Stimulated activated CD8-positive, alpha-beta memory T cell treated with anti-CD3 and anti-CD28 coated beads, Interleukin-15, amount 100 ng/mL, for 24 hours (primary cell): Measurements from ENCODE around the gene XCL2.
"Not testable (repeated sequence)": the region's sequence is repeated elsewhere in the genome, so short reads cannot be mapped to it uniquely, and the experiment has no call there.

Experiments used
- DNase-seq: peaks from one replicate; pipeline ENCODE4 v3.0.0-alpha.2; 2020; ENCODE audit warnings: low read depth

XCL2 gene

DNA sequence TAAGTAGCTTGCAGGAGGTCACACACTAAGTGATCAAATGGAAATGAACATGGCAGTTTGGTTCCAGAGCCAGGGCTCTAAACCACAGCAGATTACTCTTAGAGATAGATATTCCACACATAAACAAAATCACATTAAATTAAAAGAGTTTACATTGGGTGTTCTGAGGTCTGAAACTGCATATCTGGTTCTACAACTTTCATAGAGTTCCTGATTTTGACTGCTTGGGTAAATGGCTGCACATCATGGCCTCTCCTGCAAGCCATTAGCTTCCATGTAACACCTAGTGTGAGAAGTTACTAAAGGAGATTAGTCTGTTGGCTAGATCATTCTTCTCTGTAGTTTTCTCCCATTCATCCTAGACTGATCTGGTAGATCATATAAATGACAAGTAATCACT is 12.8 kb upstream of the XCL2 start:
- DNase-seq, result no peak

DNA sequence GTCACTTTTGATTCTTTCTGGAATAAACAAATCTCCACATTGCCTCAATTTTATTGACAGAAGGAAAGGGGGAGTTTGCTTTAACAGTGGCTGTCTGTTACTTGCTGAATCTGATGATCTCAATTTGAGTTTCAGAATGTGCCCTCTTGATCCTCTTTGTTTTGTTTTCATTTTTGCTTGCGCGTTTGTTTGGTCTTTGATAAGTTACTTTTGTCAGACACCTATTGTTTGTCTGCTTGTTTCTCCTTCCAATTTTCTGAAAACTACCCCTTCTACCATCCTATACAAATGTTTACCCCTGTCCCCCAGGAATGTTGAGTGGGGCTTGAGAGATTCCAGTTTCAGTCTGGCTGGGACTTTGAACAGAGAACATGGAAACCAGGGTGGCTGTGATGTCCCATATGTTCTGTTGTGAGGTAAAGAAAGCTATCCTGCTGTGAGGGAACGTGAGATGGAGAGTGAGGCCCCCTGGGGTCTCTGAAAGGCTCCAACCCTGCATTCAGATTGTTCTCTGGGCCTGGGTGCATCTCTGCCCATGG is 11.8 kb upstream of the XCL2 start:
- no peak for DNase-seq

DNA sequence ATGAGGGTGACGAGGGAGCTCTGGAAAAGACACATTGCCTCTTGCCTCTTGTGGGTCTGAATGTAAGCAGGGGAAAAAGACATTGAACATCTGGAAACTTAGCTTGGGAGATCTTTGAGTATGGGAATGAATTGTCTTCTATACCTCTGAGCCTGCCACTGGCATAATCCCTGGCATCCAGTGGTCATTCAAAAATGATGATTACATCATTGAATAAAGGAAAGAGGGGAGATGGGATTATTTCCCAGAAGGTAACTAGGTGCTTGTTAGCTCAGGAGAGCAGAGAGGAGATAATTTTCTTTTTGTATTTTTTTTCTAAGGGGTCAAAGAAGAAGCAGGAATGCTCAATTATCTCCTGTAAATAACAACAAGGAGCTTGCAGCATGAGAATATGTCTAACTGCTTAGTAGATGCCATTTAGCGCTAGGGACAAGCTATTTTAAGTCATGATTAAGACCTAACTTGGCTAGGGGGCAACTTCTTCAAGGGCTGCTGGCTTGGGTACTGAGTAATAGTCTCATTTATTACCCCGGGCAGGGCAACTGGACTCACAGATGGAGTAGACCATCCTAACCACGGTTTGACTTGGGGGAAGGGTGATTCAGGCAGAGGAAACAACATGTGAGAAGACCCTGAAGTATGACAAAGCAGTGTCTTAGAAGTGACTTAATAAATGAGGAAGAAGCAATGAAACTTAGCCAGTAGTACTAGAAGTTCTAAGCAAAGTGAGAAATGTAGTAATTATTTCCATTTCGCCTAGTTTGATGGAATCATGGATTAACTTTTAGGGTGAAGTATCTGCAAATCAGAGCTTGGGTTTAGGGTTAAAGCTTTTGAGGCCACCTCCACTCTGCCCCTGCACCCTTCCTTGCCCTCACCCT is 11.0 kb upstream of the XCL2 start:
- DNase-seq, result no peak

DNA sequence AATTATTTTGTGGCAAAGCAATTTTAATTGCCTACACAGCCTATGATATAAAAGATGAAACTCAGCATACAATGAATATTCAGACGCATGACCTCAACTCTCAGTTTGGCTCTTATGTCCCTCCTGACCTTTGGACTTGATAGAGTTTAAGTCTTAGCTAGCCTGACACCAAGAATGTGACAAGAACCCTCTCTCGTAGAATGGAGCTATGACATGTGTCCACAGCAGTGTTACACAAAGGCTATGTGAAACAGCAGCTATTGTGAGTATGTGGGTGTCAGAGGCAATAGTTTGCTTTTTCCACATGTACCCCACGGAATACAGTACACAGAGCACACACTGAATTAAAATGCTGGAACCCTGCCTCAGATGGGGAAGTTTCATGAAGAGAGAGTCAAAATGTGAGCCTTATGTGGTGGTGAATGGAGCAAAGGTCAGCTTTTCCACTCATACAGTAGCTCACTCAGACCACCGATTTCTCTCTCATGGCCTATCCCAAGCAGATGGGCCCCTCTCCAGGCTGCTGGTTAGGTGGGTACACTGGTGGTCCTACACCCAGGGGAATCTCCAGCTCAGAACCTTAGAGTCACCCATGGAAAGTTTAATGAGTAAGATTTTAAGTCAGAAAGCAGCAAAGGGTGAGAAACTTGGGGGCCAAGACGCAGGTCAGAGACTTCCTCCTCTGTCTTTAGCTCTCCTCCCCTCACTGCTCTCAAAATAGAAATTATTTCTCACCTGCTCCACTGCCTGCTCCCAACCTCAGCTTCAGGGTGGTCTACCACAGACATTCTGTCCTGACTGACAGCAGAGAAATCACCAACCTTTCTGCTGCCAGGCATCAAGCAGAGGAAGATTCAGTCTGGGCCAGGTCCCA is 10.1 kb upstream of the XCL2 start:
- no peak for DNase-seq

DNA sequence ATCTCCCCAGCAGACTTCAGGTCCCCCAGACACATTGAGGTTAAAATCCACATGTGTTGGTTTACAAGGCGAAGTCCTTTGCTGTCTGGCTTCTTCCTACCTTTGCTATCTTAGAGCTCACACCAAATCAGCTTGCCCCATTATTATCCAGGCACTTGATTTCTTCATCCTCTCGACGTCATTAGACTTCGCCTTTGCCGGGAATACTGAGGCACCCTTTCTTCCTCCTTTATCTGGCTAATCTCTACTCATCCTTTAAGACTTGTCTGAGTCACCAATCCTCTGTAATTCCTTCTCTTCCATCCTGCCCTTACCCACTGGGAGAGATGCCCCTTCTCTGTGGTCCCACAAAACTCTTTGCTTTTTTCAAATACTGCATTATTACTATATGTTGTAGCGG is 9.2 kb upstream of the XCL2 start:
- DNase-seq, result no peak

DNA sequence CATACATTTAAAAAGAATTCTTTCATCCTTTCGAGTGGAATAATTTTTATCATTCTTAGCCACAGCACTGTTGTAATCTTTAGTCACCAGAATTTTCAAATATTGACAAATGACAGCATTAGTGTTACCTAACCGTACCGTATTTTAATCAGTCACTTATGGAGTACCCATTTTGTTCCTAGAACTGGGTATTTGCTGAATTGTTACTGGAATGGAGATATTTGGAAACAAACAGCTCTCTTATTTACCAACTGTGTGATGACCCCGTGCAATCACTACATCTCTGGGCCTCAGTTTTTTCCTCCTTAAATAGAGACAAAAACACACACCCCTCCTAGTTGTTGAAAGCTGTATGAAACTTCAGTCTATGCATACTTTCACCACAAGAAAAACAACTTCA is 7.9 kb upstream of the XCL2 start:
- no peak for DNase-seq

DNA sequence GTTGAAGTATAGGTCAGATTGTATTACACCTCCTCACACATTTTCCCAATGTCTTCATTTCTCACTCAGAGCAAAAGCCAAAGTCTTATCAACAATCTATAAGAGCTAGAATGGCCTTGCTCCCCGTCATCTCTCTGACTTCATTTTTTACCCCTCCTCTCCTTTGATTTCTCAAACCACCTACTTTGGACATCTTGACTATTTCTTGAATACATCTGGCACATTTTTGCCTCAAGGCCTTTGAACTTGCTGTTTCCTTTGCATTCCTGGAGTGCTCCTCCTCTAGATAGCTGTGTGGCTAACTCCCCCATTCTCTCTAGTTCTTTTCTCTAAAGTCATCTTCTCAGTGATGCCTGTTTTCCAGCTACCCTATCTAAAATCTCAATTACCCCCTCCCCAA is 7.2 kb upstream of the XCL2 start:
- DNase-seq, result no peak

DNA sequence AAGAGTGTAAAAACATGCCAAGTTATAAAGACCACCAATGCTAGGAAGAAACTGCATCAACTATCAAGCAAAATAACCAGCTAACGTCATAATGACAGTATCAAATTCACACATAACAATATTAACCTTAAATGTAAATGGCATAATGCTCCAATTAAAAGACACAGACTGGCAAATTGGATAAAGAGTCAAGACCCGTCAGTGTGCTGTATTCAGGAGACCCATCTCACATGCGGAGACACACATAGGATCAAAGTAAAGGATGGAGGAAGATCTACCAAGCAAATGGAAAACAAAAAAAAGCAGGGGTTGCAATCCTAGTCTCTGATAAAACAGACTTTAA is 2.7 kb upstream of the XCL2 start:
- DNase-seq, result not testable (repeated sequence)

DNA sequence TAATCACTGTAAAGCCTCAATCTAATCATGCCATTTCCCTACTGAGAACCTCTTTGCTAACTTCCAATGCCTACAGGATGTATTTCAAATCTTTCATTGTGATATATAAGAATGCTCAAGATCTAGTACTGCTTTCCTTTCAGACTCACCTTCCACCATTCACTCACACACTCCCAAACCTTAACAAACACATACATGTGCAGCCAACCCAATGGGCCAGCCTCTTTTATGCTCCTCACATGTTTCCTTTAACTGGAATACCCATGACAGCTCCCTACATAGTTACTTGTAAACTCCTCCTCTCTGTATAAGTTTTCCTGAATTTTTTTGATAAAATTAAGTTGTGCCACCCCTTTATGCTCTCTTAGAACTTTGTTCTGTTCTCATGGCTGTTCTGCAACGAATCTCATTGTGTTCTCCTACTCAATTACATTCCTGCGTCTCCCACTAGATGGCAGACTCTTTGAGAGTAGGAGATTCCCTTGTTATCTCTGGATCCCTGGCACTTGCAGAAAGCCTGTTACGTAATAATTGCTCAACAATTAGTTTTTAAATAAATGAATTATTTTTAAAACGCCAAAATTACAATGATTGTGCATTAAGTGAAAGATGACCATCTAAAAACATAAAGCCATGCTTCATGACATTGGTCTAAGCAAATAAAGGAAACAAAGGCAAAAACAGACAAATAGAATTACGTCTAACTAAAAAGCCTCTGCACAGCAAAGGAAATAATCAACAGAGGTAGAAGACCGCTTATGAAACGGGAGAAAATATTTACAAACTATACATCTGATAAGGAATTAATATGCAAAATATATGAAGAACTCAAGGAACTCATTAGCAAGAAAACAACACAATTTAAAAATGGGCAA is 2.1 kb upstream of the XCL2 start:
- not testable (repeated sequence) for DNase-seq

DNA sequence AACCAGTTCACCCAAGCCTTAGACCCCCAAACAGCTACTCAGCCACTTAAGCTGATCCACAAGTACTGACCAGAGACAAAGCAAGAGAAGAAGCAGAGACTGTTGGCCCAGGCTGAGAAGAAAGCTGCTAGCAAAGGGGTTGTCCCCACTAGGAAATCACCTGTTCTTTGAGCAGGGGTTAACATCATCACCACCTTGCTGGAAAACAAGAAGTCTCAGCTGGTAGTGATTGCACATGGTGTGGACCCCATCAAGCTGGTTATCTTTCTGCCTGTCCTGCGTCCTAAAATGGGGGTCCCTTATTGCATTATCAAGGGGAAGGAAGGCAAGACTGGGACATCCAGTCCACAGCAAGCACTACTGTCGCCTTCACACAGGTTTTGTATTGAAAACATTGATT is 819 bp downstream of the XCL2 start:
- DNase-seq, result not testable (repeated sequence)

DNA sequence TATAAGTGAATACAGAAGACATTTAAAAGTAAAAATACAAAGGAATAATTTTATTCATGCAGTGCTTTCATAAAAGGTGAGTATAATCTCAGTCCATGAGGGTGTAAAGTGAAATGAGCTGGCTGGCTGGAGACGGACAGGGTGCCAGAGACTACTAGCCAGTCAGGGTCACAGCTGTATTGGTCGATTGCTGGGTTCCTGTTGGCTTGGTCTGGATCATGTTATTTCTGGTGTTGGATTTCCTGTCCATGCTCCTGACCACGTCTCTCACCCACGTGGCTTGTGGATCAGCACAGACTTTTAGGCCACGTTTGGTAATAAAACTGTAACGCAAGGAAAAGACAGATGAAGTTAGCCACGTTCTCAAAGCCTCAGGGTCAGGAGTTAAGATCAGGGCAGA is 3.0 kb downstream of the XCL2 start:
- DNase-seq, result not testable (repeated sequence)

DNA sequence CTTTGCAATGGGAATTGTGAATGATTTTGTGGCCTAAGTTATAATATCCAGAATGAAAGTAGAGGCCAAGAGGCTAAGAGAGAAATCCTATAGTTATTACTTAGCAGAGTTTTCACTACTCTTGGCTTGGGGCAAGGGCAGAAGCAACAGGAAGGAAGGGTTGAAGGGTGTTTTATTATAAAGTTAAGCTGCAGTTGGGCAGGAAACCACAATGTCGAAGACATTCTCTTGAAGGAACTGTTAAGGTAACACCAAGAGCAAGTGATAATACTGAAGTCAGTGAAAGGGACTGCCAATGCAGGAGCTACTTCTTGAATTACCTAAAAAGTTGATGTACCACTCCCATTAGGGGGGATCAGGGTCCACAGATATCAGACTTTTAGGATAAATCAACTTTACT is 8.3 kb downstream of the XCL2 start:
- no peak for DNase-seq

DNA sequence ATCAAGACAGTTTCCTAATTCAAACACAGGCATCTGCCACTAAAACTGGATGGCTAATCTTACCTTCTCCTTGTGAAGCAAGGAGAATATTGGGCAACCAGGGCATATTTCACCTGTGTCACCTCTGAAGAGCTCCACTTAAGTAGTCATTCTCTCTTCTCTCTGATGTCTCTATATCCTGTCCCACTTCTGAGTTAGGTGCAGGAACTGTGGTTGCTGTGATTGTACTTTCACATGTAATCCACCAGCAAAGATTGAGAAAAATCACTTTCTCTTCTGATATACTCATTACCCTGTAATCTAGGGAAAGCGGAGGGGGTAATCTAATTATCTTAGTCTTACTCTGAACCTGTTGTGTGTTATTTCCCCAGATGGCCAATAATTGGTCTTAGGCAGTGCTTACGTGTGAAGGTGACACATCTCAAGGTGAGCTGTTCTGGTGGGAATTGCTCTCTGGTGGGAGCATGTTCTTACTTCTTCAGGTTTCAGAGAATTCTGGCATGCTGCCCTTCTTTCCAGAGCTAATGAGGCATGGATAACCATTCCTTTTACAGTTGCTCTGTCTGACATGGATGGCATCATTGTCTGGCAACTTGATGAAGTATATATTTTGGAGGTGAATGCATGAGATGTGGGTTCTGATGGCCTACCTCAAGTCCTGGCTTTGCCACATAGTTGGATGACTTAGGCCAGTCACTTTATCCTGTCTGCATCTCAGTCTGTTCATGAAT is 12.0 kb downstream of the XCL2 start:
- no peak for DNase-seq

DNA sequence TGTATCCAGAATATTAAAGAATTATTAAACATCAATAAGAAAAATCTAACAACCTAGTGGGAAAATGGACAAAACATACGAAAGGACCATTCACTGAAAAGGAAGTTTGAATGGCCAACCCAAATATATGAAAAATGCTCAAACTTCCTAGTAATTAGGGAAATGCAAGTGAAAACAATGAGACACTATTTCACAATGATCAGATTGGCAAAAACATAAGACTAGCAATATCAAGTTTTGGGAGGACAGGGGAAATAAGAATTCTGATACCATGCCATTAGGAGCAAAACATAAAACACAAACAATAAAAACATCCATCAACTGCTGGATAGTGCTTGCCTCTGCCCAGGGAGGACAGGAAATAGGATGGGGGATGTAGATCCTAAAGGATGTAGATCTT is 14.3 kb downstream of the XCL2 start:
- DNase-seq, result no peak

DNA sequence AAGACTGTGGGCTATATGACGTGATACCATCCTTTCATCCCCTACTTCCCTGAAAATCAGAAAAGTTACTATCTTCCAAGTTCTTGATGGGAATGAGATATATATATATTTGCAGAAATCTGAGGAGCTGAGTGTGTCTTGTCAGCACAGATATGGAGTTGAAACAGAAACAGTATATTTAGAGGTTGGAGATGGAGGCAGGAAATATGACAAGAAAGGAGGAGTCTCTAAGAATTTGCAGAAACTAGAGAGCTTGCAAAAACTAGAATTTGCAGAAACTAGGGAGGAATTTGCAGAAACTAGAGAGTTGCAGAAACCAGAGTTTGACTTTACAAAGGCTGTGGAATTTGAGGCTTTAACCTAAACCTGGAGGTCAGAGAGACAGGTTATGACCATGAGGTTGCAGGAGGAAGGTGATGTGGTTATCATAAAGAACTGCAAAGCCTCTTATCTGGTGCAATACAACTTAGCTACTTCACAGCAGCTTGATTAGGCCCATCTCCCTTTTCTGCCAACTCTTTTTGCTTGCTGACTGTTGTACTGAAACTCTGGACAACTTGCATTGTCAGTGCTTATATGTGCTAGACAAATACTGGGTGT is 22.3 kb downstream of the XCL2 start:
- no peak for DNase-seq

DNA sequence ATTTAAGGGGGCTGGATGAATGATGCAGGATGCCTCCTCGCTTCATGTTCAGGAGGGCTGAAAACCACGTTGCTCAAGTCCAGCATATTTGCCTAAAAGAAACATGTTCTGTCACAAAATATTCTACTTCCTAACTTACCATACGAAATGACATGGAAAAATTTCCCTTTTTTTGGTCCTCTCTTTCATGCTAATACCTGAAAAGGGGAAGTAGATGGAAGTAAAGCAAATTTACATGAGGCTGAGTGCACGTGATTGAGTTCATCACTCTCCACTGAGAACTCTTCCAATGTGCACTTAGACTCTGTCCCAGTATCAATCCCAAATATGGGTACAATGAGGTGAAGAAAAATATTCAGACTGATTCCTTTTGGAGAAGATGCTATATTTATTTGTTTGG is 23.0 kb downstream of the XCL2 start:
- no peak for DNase-seq

DNA sequence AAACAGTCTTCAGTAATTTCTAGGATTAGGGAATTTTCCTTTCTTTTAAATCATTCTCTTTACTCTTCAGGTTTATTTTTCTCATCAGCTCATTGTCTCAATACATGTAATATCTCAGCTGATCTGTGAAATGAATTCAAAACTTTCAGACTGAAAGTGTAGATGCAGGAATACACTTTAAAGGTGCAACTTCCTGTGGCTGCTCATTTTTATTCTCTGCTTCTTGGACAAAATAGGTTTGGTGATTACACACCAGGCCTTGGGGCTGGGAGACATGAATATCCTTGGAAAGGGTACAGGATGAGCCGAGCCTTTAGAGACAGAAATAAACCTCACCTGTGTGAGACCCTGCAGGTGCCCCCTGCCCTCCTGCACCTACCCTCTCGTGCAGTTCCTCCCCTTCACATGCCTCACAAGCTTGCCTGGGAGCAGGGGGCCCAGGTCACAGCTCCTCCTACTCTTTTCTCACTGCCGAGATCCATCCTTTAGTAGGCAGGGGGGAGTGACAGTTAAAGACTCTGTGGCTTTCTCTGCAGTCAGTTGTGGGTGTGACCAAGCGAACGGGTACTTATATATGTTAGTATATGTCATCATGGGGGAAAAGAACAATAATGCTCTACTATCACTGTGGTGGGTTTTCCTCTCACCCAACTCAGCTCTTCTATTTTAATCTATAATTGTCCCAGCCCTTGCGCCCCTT is 23.6 kb downstream of the XCL2 start:
- no peak for DNase-seq

DNA sequence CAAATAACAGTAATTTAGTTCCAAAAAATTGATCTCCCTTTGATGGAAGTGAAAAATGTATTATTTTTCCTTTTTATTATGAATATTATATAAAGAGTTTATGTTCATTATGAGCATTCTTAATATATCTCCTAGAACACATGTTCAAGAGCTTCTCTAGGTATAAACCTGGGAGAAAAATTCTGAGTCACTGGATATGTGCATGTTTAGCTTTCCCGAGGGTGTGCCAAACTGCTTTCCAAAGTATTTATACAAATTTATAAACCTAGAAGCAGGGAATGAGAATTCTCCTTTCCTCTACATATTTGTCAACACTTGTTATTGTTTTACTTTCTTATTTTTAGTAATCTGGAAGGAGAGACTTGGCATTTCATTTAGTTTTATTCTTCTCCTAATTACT is 25.0 kb downstream of the XCL2 start:
- DNase-seq, result no peak

DNA sequence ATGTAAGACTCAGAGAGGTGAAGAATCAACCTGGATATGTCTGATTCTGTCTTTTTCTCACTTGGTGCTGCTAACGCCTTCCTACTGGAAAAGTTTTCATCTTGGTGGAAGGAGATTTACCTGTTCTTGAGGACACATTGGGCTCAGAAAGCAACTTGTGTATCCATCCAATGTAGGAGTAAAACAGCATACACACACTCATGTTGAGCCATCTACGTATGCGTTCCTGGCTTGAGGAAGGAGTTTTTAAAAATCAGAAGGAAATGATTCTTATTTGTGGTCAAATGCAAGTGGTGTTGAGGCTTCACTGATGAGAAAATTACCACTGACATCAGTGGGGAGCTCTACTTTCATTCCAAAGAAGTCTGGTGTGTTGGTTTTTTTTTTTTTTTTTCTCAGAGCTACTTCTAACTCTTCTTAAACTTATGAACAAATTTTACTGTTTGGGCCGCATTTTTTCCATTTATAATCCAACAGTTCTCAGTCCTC is 25.6 kb downstream of the XCL2 start:
- DNase-seq, result no peak

DNA sequence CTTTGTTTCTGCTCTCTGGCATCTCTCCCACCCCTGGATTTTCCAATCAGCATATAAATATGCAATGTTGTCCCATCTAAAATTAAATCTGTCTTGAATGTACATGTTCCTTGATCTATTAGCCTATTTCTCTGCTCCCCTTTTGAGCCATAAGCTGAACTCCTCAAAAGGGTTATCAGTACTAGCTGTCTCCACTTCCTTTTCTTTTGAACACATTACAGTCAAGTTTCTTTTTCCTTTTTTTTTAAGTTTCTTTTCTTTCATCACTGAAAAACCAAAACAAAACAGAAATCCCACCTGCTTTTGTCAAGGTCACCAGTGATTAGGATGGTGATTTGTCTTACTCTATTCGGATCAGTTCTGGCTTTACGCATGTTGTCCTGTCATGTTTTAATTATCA is 29.3 kb downstream of the XCL2 start:
- no peak for DNase-seq
